ENCODE results near the gene ANKDD1B. TPM values are rescaled to one million over a fixed set of nuclear protein-coding genes. Genes with fewer than 3 reads are reported as not detected.

Gene ANKDD1B
- total and polyA plus RNA-seq, 2 of the 13 experiments (the other 11 are each of a cell fraction or from before 2014, with no cell fraction given), result 0.12 to 0.27 TPM

DNA sequence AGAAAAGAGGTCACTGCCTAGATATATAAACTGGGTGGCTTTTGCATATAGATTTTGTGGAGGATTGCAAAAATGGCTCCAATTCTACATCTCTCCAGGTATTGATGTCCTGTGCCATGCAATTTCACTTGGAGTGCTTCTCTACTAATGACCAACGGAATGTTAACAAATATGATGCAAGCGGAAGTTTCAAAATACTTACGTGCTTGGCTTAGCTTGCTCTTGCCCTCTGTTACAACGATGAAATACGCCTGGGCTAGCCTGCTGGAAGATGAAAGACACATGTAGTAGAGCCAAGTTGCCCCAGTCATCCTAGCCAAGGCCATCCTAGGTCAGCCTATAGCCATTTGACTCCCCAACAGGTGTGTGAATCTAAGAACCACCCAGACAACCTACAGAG lies 109.6 kb downstream of the ANKDD1B start (continued):
- TF ChIP-seq ZNF558 (CRISPR knock-in tag; IDR thresholded peaks at IDR 0.05; ENCODE audit: borderline replicate concordance) (no peak; the same call in 1 of the 2 replicates), GPN1 (CRISPR knock-in tag; IDR thresholded peaks at IDR 0.05; ENCODE audit: borderline replicate concordance) (no peak), ZNF24 (IDR thresholded peaks at IDR 0.05) (no peak), ZNF614 (CRISPR knock-in tag; IDR thresholded peaks at IDR 0.05; ENCODE audit: borderline replicate concordance) (0 out of 2 replicates have a peak, but pooled peaks have one; percentile 38), ZNF839 (CRISPR knock-in tag; IDR thresholded peaks at IDR 0.05; ENCODE audit: borderline replicate concordance) (no peak), PCBP2 (optimal IDR thresholded peaks at IDR 0.05; ENCODE audit: low read depth, low read length, poor library complexity, severe bottlenecking) (no peak), ZNF782 (CRISPR knock-in tag; IDR thresholded peaks at IDR 0.05; ENCODE audit: borderline replicate concordance) (no peak), ATF1 (CRISPR knock-in tag; IDR thresholded peaks at IDR 0.05) (no peak), ZC3H13 (CRISPR knock-in tag; IDR thresholded peaks at IDR 0.05) (no peak), ZNF510 (CRISPR knock-in tag; IDR thresholded peaks at IDR 0.05; ENCODE audit: low read depth) (no peak), ERF (CRISPR knock-in tag; IDR thresholded peaks at IDR 0.05) (peak; percentile 47; the same call in 1 of the 2 replicates), ZKSCAN1 (IDR thresholded peaks at IDR 0.05; ENCODE audit: low read length) (no peak), ZNF569 (CRISPR knock-in tag; IDR thresholded peaks at IDR 0.05; ENCODE audit: borderline replicate concordance) (no peak), ZNF33B (CRISPR knock-in tag; IDR thresholded peaks at IDR 0.05) (no peak), STAG1 (CRISPR knock-in tag; IDR thresholded peaks at IDR 0.05) (no peak), PHB2 (IDR thresholded peaks at IDR 0.05; ENCODE audit: partially characterized antibody) (no peak), SALL1 (CRISPR knock-in tag; IDR thresholded peaks at IDR 0.05) (peak; percentile 44; the same call in 1 of the 2 replicates), KLF6 (CRISPR knock-in tag; IDR thresholded peaks at IDR 0.05) (no peak), ZNF768 (CRISPR knock-in tag; IDR thresholded peaks at IDR 0.05) (no peak), GATAD1 (CRISPR knock-in tag; IDR thresholded peaks at IDR 0.05) (no peak), TEAD3 (CRISPR knock-in tag; optimal IDR thresholded peaks at IDR 0.05; ENCODE audit: borderline replicate concordance) (peak; percentile 93)
- TF ChIP-seq, protein P1, sequence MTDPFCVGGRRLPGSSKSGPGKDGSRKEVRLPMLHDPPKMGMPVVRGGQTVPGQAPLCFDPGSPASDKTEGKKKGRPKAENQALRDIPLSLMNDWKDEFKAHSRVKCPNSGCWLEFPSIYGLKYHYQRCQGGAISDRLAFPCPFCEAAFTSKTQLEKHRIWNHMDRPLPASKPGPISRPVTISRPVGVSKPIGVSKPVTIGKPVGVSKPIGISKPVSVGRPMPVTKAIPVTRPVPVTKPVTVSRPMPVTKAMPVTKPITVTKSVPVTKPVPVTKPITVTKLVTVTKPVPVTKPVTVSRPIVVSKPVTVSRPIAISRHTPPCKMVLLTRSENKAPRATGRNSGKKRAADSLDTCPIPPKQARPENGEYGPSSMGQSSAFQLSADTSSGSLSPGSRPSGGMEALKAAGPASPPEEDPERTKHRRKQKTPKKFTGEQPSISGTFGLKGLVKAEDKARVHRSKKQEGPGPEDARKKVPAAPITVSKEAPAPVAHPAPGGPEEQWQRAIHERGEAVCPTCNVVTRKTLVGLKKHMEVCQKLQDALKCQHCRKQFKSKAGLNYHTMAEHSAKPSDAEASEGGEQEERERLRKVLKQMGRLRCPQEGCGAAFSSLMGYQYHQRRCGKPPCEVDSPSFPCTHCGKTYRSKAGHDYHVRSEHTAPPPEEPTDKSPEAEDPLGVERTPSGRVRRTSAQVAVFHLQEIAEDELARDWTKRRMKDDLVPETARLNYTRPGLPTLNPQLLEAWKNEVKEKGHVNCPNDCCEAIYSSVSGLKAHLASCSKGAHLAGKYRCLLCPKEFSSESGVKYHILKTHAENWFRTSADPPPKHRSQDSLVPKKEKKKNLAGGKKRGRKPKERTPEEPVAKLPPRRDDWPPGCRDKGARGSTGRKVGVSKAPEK (CRISPR knock-in tag; IDR thresholded peaks at IDR 0.05; ENCODE audit: borderline replicate concordance), result no peak
- TF ChIP-seq, protein P2, sequence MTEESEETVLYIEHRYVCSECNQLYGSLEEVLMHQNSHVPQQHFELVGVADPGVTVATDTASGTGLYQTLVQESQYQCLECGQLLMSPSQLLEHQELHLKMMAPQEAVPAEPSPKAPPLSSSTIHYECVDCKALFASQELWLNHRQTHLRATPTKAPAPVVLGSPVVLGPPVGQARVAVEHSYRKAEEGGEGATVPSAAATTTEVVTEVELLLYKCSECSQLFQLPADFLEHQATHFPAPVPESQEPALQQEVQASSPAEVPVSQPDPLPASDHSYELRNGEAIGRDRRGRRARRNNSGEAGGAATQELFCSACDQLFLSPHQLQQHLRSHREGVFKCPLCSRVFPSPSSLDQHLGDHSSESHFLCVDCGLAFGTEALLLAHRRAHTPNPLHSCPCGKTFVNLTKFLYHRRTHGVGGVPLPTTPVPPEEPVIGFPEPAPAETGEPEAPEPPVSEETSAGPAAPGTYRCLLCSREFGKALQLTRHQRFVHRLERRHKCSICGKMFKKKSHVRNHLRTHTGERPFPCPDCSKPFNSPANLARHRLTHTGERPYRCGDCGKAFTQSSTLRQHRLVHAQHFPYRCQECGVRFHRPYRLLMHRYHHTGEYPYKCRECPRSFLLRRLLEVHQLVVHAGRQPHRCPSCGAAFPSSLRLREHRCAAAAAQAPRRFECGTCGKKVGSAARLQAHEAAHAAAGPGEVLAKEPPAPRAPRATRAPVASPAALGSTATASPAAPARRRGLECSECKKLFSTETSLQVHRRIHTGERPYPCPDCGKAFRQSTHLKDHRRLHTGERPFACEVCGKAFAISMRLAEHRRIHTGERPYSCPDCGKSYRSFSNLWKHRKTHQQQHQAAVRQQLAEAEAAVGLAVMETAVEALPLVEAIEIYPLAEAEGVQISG (CRISPR knock-in tag; IDR thresholded peaks at IDR 0.05), result no peak
- TF ChIP-seq, protein P3, sequence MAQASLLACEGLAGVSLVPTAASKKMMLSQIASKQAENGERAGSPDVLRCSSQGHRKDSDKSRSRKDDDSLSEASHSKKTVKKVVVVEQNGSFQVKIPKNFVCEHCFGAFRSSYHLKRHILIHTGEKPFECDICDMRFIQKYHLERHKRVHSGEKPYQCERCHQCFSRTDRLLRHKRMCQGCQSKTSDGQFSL (CRISPR knock-in tag; IDR thresholded peaks at IDR 0.05), result no peak
- TF ChIP-seq, protein P4, sequence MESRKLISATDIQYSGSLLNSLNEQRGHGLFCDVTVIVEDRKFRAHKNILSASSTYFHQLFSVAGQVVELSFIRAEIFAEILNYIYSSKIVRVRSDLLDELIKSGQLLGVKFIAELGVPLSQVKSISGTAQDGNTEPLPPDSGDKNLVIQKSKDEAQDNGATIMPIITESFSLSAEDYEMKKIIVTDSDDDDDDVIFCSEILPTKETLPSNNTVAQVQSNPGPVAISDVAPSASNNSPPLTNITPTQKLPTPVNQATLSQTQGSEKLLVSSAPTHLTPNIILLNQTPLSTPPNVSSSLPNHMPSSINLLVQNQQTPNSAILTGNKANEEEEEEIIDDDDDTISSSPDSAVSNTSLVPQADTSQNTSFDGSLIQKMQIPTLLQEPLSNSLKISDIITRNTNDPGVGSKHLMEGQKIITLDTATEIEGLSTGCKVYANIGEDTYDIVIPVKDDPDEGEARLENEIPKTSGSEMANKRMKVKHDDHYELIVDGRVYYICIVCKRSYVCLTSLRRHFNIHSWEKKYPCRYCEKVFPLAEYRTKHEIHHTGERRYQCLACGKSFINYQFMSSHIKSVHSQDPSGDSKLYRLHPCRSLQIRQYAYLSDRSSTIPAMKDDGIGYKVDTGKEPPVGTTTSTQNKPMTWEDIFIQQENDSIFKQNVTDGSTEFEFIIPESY (CRISPR knock-in tag; IDR thresholded peaks at IDR 0.05), result no peak
